HepG2 (cell line): ENCODE measurements around the gene LITAFD. TPM values are rescaled to one million over a fixed set of nuclear protein-coding genes. Genes with fewer than 3 reads are reported as not detected.

Experiments used
- FOXP1 ChIP-seq, 2 experiments: fragments of 450-650 bp in 1 of 2; IDR thresholded peaks; 2 replicates each; pipeline ENCODE4 v1.6.1; 2017 to 2018; ENCODE audit warnings: antibody characterized with exemption in 1 of 2
- MTERF4 ChIP-seq: sonication (generic); formaldehyde crosslinking; IDR thresholded peaks from 2 replicates; pipeline ENCODE4 v1.8.0; 2023; ENCODE audit warnings: mild to moderate bottlenecking, missing genetic modification reagents
- NAIF1 ChIP-seq: sonication (generic); formaldehyde crosslinking; IDR thresholded peaks from 2 replicates; pipeline ENCODE4 v1.5.0; 2020; ENCODE audit warnings: mild to moderate bottlenecking, missing genetic modification reagents, borderline replicate concordance
- PLSCR1 ChIP-seq: sonication (generic); formaldehyde crosslinking; IDR thresholded peaks from 2 replicates; pipeline ENCODE4 v1.5.0; 2020; ENCODE audit warnings: missing genetic modification reagents, mild to moderate bottlenecking, borderline replicate concordance
- POLR2A ChIP-seq, 2 experiments: IDR thresholded peaks; 2 replicates each; pipeline ENCODE4 v1.6.1; 2011; ENCODE audit warnings: low read depth in 2 of 2, low read length in 2 of 2, mild to moderate bottlenecking in 1 of 2, moderate library complexity in 1 of 2; ENCODE audit not compliant: insufficient read depth in 1 of 2
- SMAD9 ChIP-seq: sonication (generic); formaldehyde crosslinking; IDR thresholded peaks from 2 replicates; pipeline ENCODE4 v1.5.1; 2020; ENCODE audit warnings: mild to moderate bottlenecking, missing genetic modification reagents
- TP53 ChIP-seq: sonication (generic); formaldehyde crosslinking; conservative IDR thresholded peaks from 2 replicates; pipeline ENCODE4 v1.4.0; 2020; ENCODE audit warnings: missing genetic modification reagents
- ZBTB7A ChIP-seq: sonication (generic); formaldehyde crosslinking; IDR thresholded peaks from 2 replicates; pipeline ENCODE4 v1.8.0; 2022; ENCODE audit warnings: mild to moderate bottlenecking, missing genetic modification reagents
- ZIK1 ChIP-seq: sonication (generic); formaldehyde crosslinking; IDR thresholded peaks from 2 replicates; pipeline ENCODE4 v1.5.0; 2020; ENCODE audit warnings: mild to moderate bottlenecking, low read depth, missing genetic modification reagents, borderline replicate concordance
- ZNF280B ChIP-seq: sonication (generic); formaldehyde crosslinking; IDR thresholded peaks from 2 replicates; pipeline ENCODE4 v1.5.0; 2020; ENCODE audit warnings: missing genetic modification reagents, mild to moderate bottlenecking, borderline replicate concordance
- ZNF333 ChIP-seq: sonication (generic); formaldehyde crosslinking; IDR thresholded peaks from 2 replicates; pipeline ENCODE4 v1.4.0; 2020; ENCODE audit warnings: mild to moderate bottlenecking, missing genetic modification reagents, borderline replicate concordance
- ZNF337 ChIP-seq: sonication (generic); formaldehyde crosslinking; IDR thresholded peaks from 2 replicates; pipeline ENCODE4 v1.5.1; 2020; ENCODE audit warnings: missing genetic modification reagents, low read depth, mild to moderate bottlenecking, borderline replicate concordance
- ZNF441 ChIP-seq: sonication (generic); formaldehyde crosslinking; IDR thresholded peaks from 2 replicates; pipeline ENCODE4 v1.7.0; 2021; ENCODE audit warnings: missing genetic modification reagents, borderline replicate concordance
- ZNF703 ChIP-seq: sonication (generic); formaldehyde crosslinking; IDR thresholded peaks from 2 replicates; pipeline ENCODE4 v1.5.1; 2020; ENCODE audit warnings: missing genetic modification reagents, mild to moderate bottlenecking, moderate library complexity, borderline replicate concordance
- ZNF720 ChIP-seq: sonication (generic); formaldehyde crosslinking; IDR thresholded peaks from 2 replicates; pipeline ENCODE4 v1.4.0; 2020; ENCODE audit warnings: missing genetic modification reagents
- ZNF770 ChIP-seq: sonication (generic); formaldehyde crosslinking; IDR thresholded peaks from 2 replicates; pipeline ENCODE4 v1.5.0; 2020; ENCODE audit warnings: mild to moderate bottlenecking, missing genetic modification reagents
- ZNF777 ChIP-seq: sonication (generic); formaldehyde crosslinking; IDR thresholded peaks from 2 replicates; pipeline ENCODE4 v1.4.0; 2020; ENCODE audit warnings: missing genetic modification reagents
- ZSCAN21 ChIP-seq: sonication (generic); formaldehyde crosslinking; IDR thresholded peaks from 2 replicates; pipeline ENCODE4 v1.8.0; 2022; ENCODE audit warnings: mild to moderate bottlenecking, missing genetic modification reagents, moderate library complexity, borderline replicate concordance
- polyA plus RNA-seq, 8 experiments: library from polyadenylated mRNA; depleted of rRNA in 3 of 8; stranded (reverse) in 7 of 8; unstranded in 1 of 8; fragments of >200 nt; fragmentation: Illumina TruSeq in 4 of 8; extraction: Trizol in 4 of 8; gene quantifications; 2 replicates each; pipeline versions ENCODE4 v1.2.1 to v1.2.3, GENCODE V29; 2011 to 2016; ENCODE audit warnings: low read depth in 4 of 8, missing spikeins in 1 of 8, mixed read lengths in 1 of 8; ENCODE audit not compliant: insufficient read depth in 1 of 8
- total RNA-seq, 5 experiments: library from RNA; depleted of rRNA; stranded (reverse); fragments of >200 nt; fragmentation: Illumina TruSeq; extraction: Trizol; gene quantifications; 2 replicates each; pipeline ENCODE4 v1.2.3, GENCODE V29; 2016; ENCODE audit warnings: low read depth in 1 of 5
- TF ChIP-seq, protein P1 (sequence below): sonication (generic); formaldehyde crosslinking; IDR thresholded peaks from 2 replicates; pipeline ENCODE4 v1.4.0; 2020; ENCODE audit warnings: missing genetic modification reagents

Gene LITAFD
- total and polyA plus RNA-seq, 2 of the 13 experiments (the other 11 are each of a cell fraction or from before 2014, with no cell fraction given) = not detected

DNA sequence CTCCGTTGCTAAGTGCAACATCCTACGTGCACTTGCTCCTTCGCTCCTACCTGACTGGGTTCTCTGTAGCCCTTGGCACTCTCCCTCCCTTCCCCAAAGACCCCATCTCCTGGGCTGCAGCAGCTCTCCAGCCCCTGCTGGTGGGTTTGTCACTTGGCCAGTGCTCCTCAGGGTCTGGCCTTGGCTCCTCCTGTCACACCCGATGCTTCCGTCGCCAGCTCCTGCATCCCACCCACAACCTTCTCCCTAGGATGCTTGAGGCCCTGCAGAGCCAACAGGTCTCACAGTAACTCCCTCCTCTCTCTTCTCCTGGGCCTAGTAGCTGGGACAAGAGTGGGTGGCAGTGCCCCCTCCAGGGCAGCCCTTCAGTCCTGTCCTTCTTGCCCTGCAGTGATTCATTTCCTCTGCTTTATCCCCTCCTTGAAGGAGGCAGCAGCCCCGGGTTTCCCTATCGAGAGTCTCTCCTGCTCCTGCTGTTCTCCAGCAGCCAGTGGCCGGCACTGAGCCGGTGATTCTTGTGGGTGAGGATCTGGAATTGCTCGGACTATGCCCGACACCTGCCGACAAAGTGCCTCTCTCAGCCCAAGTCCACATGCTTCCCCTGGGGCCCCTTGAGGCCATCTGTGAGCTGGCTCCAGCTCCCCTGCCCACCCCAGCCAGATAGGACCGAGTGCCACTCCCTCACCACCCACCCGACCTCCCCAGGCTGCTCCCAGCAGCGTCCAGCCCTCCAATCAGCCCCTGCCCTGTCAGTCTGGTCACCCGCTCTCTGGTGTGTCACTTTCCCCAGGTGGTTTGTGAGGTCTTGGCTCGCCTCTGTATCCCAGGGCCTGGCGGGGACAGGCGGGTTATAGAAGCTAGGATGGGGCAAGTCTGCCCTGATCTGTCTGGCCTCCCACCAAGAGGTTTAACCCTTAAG, 3.8 kb downstream of the LITAFD start (continued):
- TF ChIP-seq FOXP1 (IDR thresholded peaks at IDR 0.05) (no peak), FOXP1 (CRISPR knock-in tag; IDR thresholded peaks at IDR 0.05) (no peak), PLSCR1 (CRISPR knock-in tag) (no peak), ZNF280B (CRISPR knock-in tag) (0 out of 2 replicates have a peak, but pooled peaks have one; percentile 51), ZNF770 (CRISPR knock-in tag) (no peak), ZNF720 (CRISPR knock-in tag) (no peak), NAIF1 (CRISPR knock-in tag) (no peak), ZSCAN21 (CRISPR knock-in tag) (peak; percentile 55; the same call in 1 of the 2 replicates), ZNF333 (CRISPR knock-in tag) (no peak), ZNF441 (0 out of 2 replicates have a peak, but pooled peaks have one; percentile 47), ZNF777 (no peak), TP53 (no peak), ZNF337 (CRISPR knock-in tag) (no peak), SMAD9 (CRISPR knock-in tag) (no peak), ZIK1 (CRISPR knock-in tag) (no peak), MTERF4 (CRISPR knock-in tag) (no peak), POLR2A (IDR thresholded peaks at IDR 0.05; ENCODE audit: insufficient read depth in 1 of 2, low read depth in 2 of 2, low read length in 2 of 2) (peak in 1 of 2 experiments; percentile 33; a peak in 1 of 4 replicates), ZBTB7A (CRISPR knock-in tag) (0 out of 2 replicates have a peak, but pooled peaks have one; percentile 60), ZNF703 (CRISPR knock-in tag) (peak; percentile 82; the same call in 1 of the 2 replicates)
- TF ChIP-seq, protein P1, sequence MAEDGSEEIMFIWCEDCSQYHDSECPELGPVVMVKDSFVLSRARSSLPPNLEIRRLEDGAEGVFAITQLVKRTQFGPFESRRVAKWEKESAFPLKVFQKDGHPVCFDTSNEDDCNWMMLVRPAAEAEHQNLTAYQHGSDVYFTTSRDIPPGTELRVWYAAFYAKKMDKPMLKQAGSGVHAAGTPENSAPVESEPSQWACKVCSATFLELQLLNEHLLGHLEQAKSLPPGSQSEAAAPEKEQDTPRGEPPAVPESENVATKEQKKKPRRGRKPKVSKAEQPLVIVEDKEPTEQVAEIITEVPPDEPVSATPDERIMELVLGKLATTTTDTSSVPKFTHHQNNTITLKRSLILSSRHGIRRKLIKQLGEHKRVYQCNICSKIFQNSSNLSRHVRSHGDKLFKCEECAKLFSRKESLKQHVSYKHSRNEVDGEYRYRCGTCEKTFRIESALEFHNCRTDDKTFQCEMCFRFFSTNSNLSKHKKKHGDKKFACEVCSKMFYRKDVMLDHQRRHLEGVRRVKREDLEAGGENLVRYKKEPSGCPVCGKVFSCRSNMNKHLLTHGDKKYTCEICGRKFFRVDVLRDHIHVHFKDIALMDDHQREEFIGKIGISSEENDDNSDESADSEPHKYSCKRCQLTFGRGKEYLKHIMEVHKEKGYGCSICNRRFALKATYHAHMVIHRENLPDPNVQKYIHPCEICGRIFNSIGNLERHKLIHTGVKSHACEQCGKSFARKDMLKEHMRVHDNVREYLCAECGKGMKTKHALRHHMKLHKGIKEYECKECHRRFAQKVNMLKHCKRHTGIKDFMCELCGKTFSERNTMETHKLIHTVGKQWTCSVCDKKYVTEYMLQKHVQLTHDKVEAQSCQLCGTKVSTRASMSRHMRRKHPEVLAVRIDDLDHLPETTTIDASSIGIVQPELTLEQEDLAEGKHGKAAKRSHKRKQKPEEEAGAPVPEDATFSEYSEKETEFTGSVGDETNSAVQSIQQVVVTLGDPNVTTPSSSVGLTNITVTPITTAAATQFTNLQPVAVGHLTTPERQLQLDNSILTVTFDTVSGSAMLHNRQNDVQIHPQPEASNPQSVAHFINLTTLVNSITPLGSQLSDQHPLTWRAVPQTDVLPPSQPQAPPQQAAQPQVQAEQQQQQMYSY (CRISPR knock-in tag) = no peak
